PFSK-1 (cell line): ENCODE results near the gene EPAS1.

Experiments
- FOXP2 ChIP-seq: optimal IDR thresholded peaks from 2 replicates; pipeline ENCODE3; 2011; ENCODE audit warnings: borderline replicate concordance, control low read depth, inconsistent platforms; ENCODE audit not compliant: insufficient read depth; ENCODE audit errors: extremely low read length, extremely low read depth
- POLR2AphosphoS5 ChIP-seq: IDR thresholded peaks from 2 replicates; pipeline ENCODE4 v1.6.1; 2012; ENCODE audit warnings: low read depth, mild to moderate bottlenecking, control low read depth, low read length, moderate library complexity
- REST ChIP-seq, 2 experiments: IDR thresholded peaks; 2 replicates each; pipeline versions ENCODE4 v1.6.1 to v1.8.0; 2011 to 2012; ENCODE audit warnings: low read depth in 2 of 2, low read length in 2 of 2, control low read depth in 1 of 2, inconsistent platforms in 1 of 2, mild to moderate bottlenecking in 1 of 2, moderate library complexity in 1 of 2; ENCODE audit not compliant: insufficient read depth in 1 of 2
- SIN3A ChIP-seq: IDR thresholded peaks from 2 replicates; pipeline ENCODE4 v1.6.1; 2012; ENCODE audit warnings: mild to moderate bottlenecking, low read length, moderate library complexity, borderline replicate concordance; ENCODE audit not compliant: insufficient read depth
- TAF1 ChIP-seq: IDR thresholded peaks from 2 replicates; pipeline ENCODE4 v1.6.1; 2012; ENCODE audit warnings: low read length, control low read depth, borderline replicate concordance; ENCODE audit not compliant: insufficient read depth

The EPAS1 gene

GRCh38 chr2:46416739-46417403 lies 119.7 kb downstream of the EPAS1 start:
- TF ChIP-seq FOXP2 (no peak), SIN3A (no peak), POLR2AphosphoS5 (no peak)

GRCh38 chr2:46420945-46421344 lies 123.7 kb downstream of the EPAS1 start:
- no peak for TF ChIP-seq SIN3A
- no peak for TF ChIP-seq REST (IDR thresholded peaks at IDR 0.05; ENCODE audit: insufficient read depth in 1 of 2, low read depth in 2 of 2, low read length in 2 of 2)
- TF ChIP-seq TAF1, result no peak
- no peak for TF ChIP-seq POLR2AphosphoS5

- TF ChIP-seq TAF1, result no peak
- TF ChIP-seq POLR2AphosphoS5, result no peak
- TF ChIP-seq FOXP2, result no peak
- no peak for TF ChIP-seq REST (IDR thresholded peaks at IDR 0.05; ENCODE audit: insufficient read depth in 1 of 2, low read depth in 2 of 2, low read length in 2 of 2)
- no peak for TF ChIP-seq SIN3A
Observed at GRCh38 chr2:46421361-46421760, 124.2 kb downstream of the EPAS1 start.

- TF ChIP-seq REST (IDR thresholded peaks at IDR 0.05; ENCODE audit: insufficient read depth in 1 of 2, low read depth in 2 of 2, low read length in 2 of 2) (no peak), POLR2AphosphoS5 (no peak), FOXP2 (no peak), SIN3A (no peak), TAF1 (no peak)
Observed at GRCh38 chr2:46422717-46423394, 125.6 kb downstream of the EPAS1 start.

DNA sequence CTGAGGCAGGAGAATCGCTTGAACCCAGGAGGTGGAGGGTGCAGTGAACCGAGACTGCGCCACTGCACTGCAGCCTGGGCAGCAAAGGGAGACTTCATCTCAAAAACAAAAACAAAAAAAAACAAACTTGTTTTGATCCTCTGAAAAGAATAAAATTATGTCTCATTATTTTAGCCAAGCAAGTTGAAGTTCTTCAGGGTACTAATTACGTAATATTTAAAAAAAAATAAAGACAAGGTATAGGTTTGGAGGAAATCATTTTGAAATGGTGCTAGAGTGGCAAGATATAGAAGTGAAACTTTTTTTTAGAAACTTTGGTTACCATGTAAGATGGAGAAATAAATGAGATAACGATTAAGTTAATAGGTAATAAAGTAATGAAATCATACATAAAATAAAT lies 127.7 kb downstream of the EPAS1 start:
- TF ChIP-seq SIN3A (no peak), REST (IDR thresholded peaks at IDR 0.05; ENCODE audit: insufficient read depth in 1 of 2, low read depth in 2 of 2, low read length in 2 of 2) (no peak), FOXP2 (no peak), POLR2AphosphoS5 (no peak), TAF1 (no peak)
